Right lobe of liver (tissue), 4 donors: Measurements from ENCODE around the gene SLC30A5.

Experiments
- CTCF ChIP-seq, 4 donors: fragments of 200-600 bp in 3 of 4; fragments of 450-650 bp in 1 of 4; IDR thresholded peaks; one replicate each; pipeline versions ENCODE4 v1.5.1 to v1.8.0; 2016 to 2022; ENCODE audit warnings: antibody characterized with exemption in 4 of 4, mild to moderate bottlenecking in 2 of 4
- POLR2A ChIP-seq: fragments of 450-650 bp; IDR thresholded peaks from one replicate; pipeline ENCODE4 v1.6.1; 2017; ENCODE audit warnings: antibody characterized with exemption, mild to moderate bottlenecking
- donor health status: DM: no; HTN: no; CAD: no.
- donor health status: DM: no; HTN: no; CAD: no.
- donor health status: DM: no; HTN: yes; CAD: no.

- no peak for TF ChIP-seq CTCF (IDR thresholded peaks at IDR 0.05)
- TF ChIP-seq POLR2A: no peak
Measured at GRCh38 chr5:69086206-69086605, 7.6 kb upstream of the SLC30A5 start.
